ENCODE measurements around the gene ZNF414.

DNA sequence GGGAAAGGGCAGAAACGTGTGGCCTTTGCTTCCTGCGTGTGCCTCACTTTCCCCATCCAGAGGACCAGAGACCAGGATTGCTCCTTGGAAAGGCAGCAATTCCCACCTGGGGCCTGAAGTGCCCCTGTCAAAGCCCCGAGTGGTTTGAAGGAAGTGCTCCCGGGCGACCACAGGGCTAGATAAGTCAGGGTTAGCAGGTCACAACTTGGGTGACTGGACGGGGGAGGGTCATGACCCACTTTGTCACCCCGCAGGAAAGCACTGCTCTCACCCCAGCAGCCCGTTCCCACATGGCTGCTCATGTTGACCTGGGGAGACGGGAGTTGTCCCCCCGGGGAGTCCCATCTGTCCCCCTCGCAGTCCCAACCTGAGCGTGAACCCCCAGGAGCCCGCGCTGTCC is 12.0 kb downstream of the ZNF414 start:
- TF ChIP-seq CTCF (IDR thresholded peaks at IDR 0.05) (no peak), POLR2A (IDR thresholded peaks at IDR 0.05) (no peak)
